ENCODE measurements around the gene NEUROG1.

- TF ChIP-seq SETDB1 (CRISPR knock-in tag; IDR thresholded peaks at IDR 0.05; ENCODE audit: borderline replicate concordance) (no peak), MYC (CRISPR knock-in tag; IDR thresholded peaks at IDR 0.05; ENCODE audit: borderline replicate concordance) (no peak), REST (IDR thresholded peaks at IDR 0.05; ENCODE audit: borderline replicate concordance in 1 of 2, low read depth in 1 of 2, low read length in 2 of 2) (no peak), CTCF (CRISPR knock-in tag; IDR thresholded peaks at IDR 0.05) (no peak), ZNF558 (CRISPR knock-in tag; IDR thresholded peaks at IDR 0.05; ENCODE audit: borderline replicate concordance) (no peak), NCOA2 (CRISPR knock-in tag; IDR thresholded peaks at IDR 0.05) (no peak), HDAC6 (IDR thresholded peaks at IDR 0.05; ENCODE audit: low read depth, low read length) (no peak), TSC22D2 (CRISPR knock-in tag; IDR thresholded peaks at IDR 0.05; ENCODE audit: borderline replicate concordance) (no peak), ZNF501 (CRISPR knock-in tag; IDR thresholded peaks at IDR 0.05) (no peak), HBP1 (CRISPR knock-in tag; IDR thresholded peaks at IDR 0.05; ENCODE audit: low read depth) (no peak), SOX5 (CRISPR knock-in tag; IDR thresholded peaks at IDR 0.05; ENCODE audit: borderline replicate concordance) (no peak)
Observed at GRCh38 chr5:135568923-135569360, 33.2 kb upstream of the NEUROG1 start.
